GM13977 (cell line): ENCODE results near the gene NLGN2.

Experiments used
- DNase-seq: peaks from one replicate; pipeline ENCODE4 v3.0.0; 2012; ENCODE audit warnings: low spot score
- in situ Hi-C: fragments of 300-500 bp; cut with MboI; formaldehyde crosslinking; loops from one replicate; pipeline ENCODE4 v1.12.0; 2022; ENCODE audit warnings: low sequenced_read_pairs, low pct_unique_long_range_greater_than_20kb, mixed read lengths, inconsistent platforms; ENCODE audit not compliant: unreplicated experiment
- TF ChIP-seq, protein P1 (sequence below): IDR thresholded peaks from 2 replicates; pipeline ENCODE4 v1.5.1; 2012; ENCODE audit warnings: mild to moderate bottlenecking, control low read depth; ENCODE audit not compliant: insufficient read depth; ENCODE audit errors: extremely low read depth, missing control alignments

NLGN2 gene

DNA sequence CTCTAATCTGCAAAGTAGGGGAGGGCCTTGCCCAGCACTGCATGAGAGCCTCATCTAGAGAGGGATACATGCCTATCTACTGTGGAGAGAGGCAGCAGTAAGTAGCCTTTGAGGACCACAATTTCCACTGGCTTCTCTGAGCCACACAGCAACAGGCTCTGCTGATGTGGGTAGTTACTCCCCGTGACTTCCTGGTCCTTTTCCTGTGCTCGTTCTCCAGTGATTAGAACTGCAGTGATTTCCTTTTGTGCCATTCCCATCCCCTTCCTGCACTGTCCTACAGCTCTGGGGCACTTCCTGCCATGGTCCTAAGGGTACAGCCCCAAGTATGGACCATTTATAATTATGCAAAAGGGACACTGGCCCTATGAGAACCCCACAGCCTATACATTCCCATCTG is 16.3 kb upstream of the NLGN2 start:
- TF ChIP-seq, protein P1, sequence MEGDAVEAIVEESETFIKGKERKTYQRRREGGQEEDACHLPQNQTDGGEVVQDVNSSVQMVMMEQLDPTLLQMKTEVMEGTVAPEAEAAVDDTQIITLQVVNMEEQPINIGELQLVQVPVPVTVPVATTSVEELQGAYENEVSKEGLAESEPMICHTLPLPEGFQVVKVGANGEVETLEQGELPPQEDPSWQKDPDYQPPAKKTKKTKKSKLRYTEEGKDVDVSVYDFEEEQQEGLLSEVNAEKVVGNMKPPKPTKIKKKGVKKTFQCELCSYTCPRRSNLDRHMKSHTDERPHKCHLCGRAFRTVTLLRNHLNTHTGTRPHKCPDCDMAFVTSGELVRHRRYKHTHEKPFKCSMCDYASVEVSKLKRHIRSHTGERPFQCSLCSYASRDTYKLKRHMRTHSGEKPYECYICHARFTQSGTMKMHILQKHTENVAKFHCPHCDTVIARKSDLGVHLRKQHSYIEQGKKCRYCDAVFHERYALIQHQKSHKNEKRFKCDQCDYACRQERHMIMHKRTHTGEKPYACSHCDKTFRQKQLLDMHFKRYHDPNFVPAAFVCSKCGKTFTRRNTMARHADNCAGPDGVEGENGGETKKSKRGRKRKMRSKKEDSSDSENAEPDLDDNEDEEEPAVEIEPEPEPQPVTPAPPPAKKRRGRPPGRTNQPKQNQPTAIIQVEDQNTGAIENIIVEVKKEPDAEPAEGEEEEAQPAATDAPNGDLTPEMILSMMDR: no peak
- in situ Hi-C loops: no loop called here
- no peak for DNase-seq

- TF ChIP-seq, protein P1: no peak
- in situ Hi-C loops: no loop called here
- no peak for DNase-seq
These were observed 14.7 kb upstream of the NLGN2 start for GRCh38 chr17:7392696-7393612.

- in situ Hi-C loops: no loop called here
- TF ChIP-seq, protein P1: no peak
- peak; percentile 90 for DNase-seq
These were observed 13.8 kb upstream of the NLGN2 start for GRCh38 chr17:7393613-7394451.

GRCh38 chr17:7394452-7395191 is 13.0 kb upstream of the NLGN2 start, which contains the start of gene PLSCR3:
Gene PLSCR3, minus strand, starts transcription at chr17:7394525. Its CDS starts 415 bp downstream, at chr17:7394110.
- in situ Hi-C loops: no loop called here
- peak; percentile 99 for DNase-seq
- TF ChIP-seq, protein P1: peak; percentile 26

GRCh38 chr17:7396147-7396546 is 11.5 kb upstream of the NLGN2 start:
- in situ Hi-C loops: no loop called here
- TF ChIP-seq, protein P1: no peak
- no peak for DNase-seq

- in situ Hi-C loops: no loop called here
- no peak for DNase-seq
- TF ChIP-seq, protein P1: no peak
These were observed 9.0 kb upstream of the NLGN2 start for GRCh38 chr17:7398612-7399011.
